HG03280 (cell line): ENCODE data around the gene STX18.
"Not testable (repeated sequence)": the region's sequence is repeated elsewhere in the genome, so short reads cannot be mapped to it uniquely, and the experiment has no call there.

ENCODE experiments used
- ATAC-seq: cut with Tn5 transposase; IDR thresholded peaks from one replicate; pipeline ENCODE4 v1.9.1; 2021; ENCODE audit warnings: mild to moderate bottlenecking, moderate library complexity; ENCODE audit not compliant: unreplicated experiment

Gene STX18

GRCh38 chr4:4480685-4481398, 61.0 kb downstream of the STX18 start:
- ATAC-seq: no peak

GRCh38 chr4:4480205-4480604, 61.6 kb downstream of the STX18 start:
- no peak for ATAC-seq

- no peak for ATAC-seq
Observed at GRCh38 chr4:4479366-4479765, 62.5 kb downstream of the STX18 start.

- ATAC-seq: no peak
Observed at GRCh38 chr4:4477796-4478195, 64.1 kb downstream of the STX18 start.

- no peak for ATAC-seq
Observed at GRCh38 chr4:4477391-4477790, 64.5 kb downstream of the STX18 start.

- no peak for ATAC-seq
Observed at GRCh38 chr4:4474476-4474875, 67.4 kb downstream of the STX18 start.

GRCh38 chr4:4472344-4472958, 69.4 kb downstream of the STX18 start:
- ATAC-seq: no peak

- ATAC-seq: no peak
Observed at GRCh38 chr4:4471195-4471594, 70.7 kb downstream of the STX18 start.

GRCh38 chr4:4470208-4470607, 71.6 kb downstream of the STX18 start:
- ATAC-seq: no peak

- ATAC-seq: not testable (repeated sequence)
Observed at GRCh38 chr4:4465238-4465637, 76.6 kb downstream of the STX18 start.

GRCh38 chr4:4462970-4463369, 78.9 kb downstream of the STX18 start:
- no peak for ATAC-seq

GRCh38 chr4:4461850-4462249, 80.0 kb downstream of the STX18 start:
- no peak for ATAC-seq

- no peak for ATAC-seq
Observed at GRCh38 chr4:4461178-4461577, 80.7 kb downstream of the STX18 start.

- no peak for ATAC-seq
Observed at GRCh38 chr4:4460759-4461158, 81.1 kb downstream of the STX18 start.

GRCh38 chr4:4459181-4459580, 82.7 kb downstream of the STX18 start:
- ATAC-seq: no peak

- no peak for ATAC-seq
Observed at GRCh38 chr4:4457803-4458553, 83.9 kb downstream of the STX18 start.

GRCh38 chr4:4456816-4457578, 84.9 kb downstream of the STX18 start:
- ATAC-seq: no peak

- no peak for ATAC-seq
Observed at GRCh38 chr4:4456351-4456750, 85.5 kb downstream of the STX18 start.

GRCh38 chr4:4455210-4455865, 86.5 kb downstream of the STX18 start:
- ATAC-seq: peak; percentile 47

GRCh38 chr4:4446434-4446833, 95.4 kb downstream of the STX18 start:
- no peak for ATAC-seq

GRCh38 chr4:4443821-4444220, 98.0 kb downstream of the STX18 start:
- ATAC-seq: no peak
